Small intestine (tissue), 16 donors: ENCODE measurements around the gene ANKZF1. TPM values are rescaled to one million over a fixed set of nuclear protein-coding genes. Genes with fewer than 3 reads are reported as not detected.

ENCODE experiments used
- DNase-seq, 2 donors: peaks; one replicate each; pipeline versions ENCODE4 v3.0.0 to v3.0.0-alpha.2; 2013
- FAIRE-seq: peaks from 2 replicates; lab custom pipeline; 2012; peaks lifted over from hg19 to GRCh38; lab: Jason Lieb, UNC
- H3K27ac ChIP-seq, 3 donors: one replicate each; pipeline ENCODE4 v1.5.1; 2013; ENCODE audit warnings: low read length in 2 of 3, mild to moderate bottlenecking in 2 of 3, control low read depth in 1 of 3, inconsistent platforms in 1 of 3, low read depth in 1 of 3, moderate library complexity in 1 of 3
- H3K27me3 ChIP-seq, 3 donors: one replicate each; pipeline ENCODE4 v1.6.1; 2013; ENCODE audit warnings: low read length in 3 of 3, inconsistent platforms in 1 of 3; ENCODE audit not compliant: control insufficient read depth in 3 of 3, insufficient read depth in 3 of 3
- H3K36me3 ChIP-seq, 3 donors: one replicate each; pipeline ENCODE4 v1.6.1; 2013; ENCODE audit warnings: low read length in 3 of 3, inconsistent platforms in 1 of 3, low read depth in 1 of 3, mild to moderate bottlenecking in 1 of 3, moderate library complexity in 1 of 3; ENCODE audit not compliant: control insufficient read depth in 3 of 3, insufficient read depth in 2 of 3
- H3K4me1 ChIP-seq, 3 donors: one replicate each; pipeline ENCODE4 v1.6.1; 2013; ENCODE audit warnings: low read length in 2 of 3, inconsistent platforms in 1 of 3, low read depth in 1 of 3, mild to moderate bottlenecking in 1 of 3, moderate library complexity in 1 of 3; ENCODE audit not compliant: control insufficient read depth in 3 of 3, insufficient read depth in 2 of 3
- H3K4me3 ChIP-seq, 3 donors: one replicate each; pipeline ENCODE4 v1.5.1; 2013; ENCODE audit warnings: low read length in 3 of 3, control low read depth in 1 of 3, inconsistent platforms in 1 of 3, low read depth in 1 of 3, mild to moderate bottlenecking in 1 of 3, moderate library complexity in 1 of 3
- H3K9me3 ChIP-seq, 2 donors: one replicate each; pipeline ENCODE4 v1.6.1; 2013; ENCODE audit warnings: low read depth in 1 of 2, low read length in 1 of 2; ENCODE audit not compliant: control insufficient read depth in 2 of 2, insufficient read depth in 1 of 2
- WGBS, 3 donors: extraction: QIAGEN DNeasy Blood & Tissue Kit; methylation state at CpG; one replicate each; pipeline ENCODE4 v1.1.7; 2013; 5-methylcytosine and 5-hydroxymethylcytosine counted together
- long read RNA-seq, 10 donors: transcript quantifications; one replicate each; lab custom pipeline, GENCODE V29; 2026
- polyA plus RNA-seq, 4 donors: library from polyadenylated mRNA; stranded (reverse) in 3 of 4; unstranded in 1 of 4; fragments of 200-250 nt in 3 of 4; fragments of 120-200 nt in 1 of 4; gene quantifications; one replicate each; pipeline versions ENCODE4 v1.2.1 to v1.2.3, GENCODE V29; 2013
- donor health status: healthy with polysubstance abuse.
- donor health status: control.
- donor health status: control.
- donor health status: Bipolar disorder and iron deficiency.
- donor health status: healthy.

The ANKZF1 gene
- 10 to 100 TPM; 20.2 to 62.7 (median 36.7) TPM for polyA plus RNA-seq
- long read RNA-seq, donor 1 = 0 reads
- long read RNA-seq, donor 2, partial matches to known transcripts = 0 of 4 reads
- long read RNA-seq, donor 2, other reads (novel, unspliced or antisense) = 0 of 4 reads
- long read RNA-seq, donor 3, partial matches to known transcripts = 16 of 26 reads
- long read RNA-seq, donor 3, other reads (novel, unspliced or antisense) = 0 of 26 reads
- long read RNA-seq, donor 4 = 0 reads
- long read RNA-seq, donor 5, partial matches to known transcripts = 0 of 3 reads
- long read RNA-seq, donor 5, other reads (novel, unspliced or antisense) = 0 of 3 reads
- long read RNA-seq, donor 6, partial matches to known transcripts = 0 of 2 reads
- long read RNA-seq, donor 6, other reads (novel, unspliced or antisense) = 0 of 2 reads
- long read RNA-seq, donor 7 = 0 reads
- long read RNA-seq, donor 8, partial matches to known transcripts = 0 of 2 reads
- long read RNA-seq, donor 8, other reads (novel, unspliced or antisense) = 0 of 2 reads
- long read RNA-seq, donor 9, partial matches to known transcripts = 0 of 2 reads
- long read RNA-seq, donor 9, other reads (novel, unspliced or antisense) = 0 of 2 reads
- long read RNA-seq, donor 10, partial matches to known transcripts = 14 of 23 reads
- long read RNA-seq, donor 10, other reads (novel, unspliced or antisense) = 0 of 23 reads

DNA sequence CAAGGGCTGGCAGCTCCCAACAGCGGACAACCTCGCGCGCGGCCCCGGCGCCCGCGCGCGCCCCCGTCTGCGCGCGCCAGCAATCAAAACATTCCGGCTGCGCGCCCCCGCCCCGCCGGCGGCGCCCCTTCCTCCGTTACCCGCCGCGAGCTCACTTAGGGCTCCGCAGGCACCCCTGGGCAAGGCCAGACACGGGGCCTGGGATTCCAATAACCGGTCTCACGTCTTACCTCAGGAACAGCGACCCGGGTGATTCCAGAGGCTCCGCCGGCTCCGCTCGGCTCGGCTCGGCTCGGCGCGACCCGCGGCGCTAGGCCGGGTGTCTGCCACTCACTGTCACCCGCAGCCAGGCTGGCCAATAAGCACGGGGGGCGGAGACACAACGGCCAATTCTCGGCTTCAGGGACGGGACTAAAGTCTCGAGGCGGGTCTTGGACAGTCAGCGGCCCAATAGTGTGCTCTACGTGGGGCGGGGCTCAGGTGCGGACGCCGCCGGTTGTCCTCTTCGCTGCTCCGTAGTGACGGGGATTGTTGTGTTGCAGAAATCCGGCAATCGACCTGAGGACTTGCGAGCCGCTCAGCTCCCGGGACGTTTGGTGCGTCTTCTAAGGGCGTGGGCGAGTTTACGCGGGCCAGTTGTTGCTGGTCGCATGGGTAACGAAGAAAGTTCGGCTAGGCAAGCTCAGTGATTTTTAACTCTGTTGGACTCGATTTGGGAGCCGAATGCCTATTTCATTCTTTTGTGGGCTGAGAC, at the start of gene ANKZF1, which contains the start of gene ATG9A:
ANKZF1 (plus strand) TSS at position 502 of the 754 bp plus-strand sequence. CDS start 452 bp downstream, outside the sequence.
ATG9A (minus strand) TSS at position 332 of the 754 bp plus-strand sequence. CDS start 1,612 bp downstream, outside the sequence.
- no peaks in the 10 kb centered on the region for H3K9me3 ChIP-seq
- H3K4me3 ChIP-seq = peak within 1 kb of the TSS; percentile 63 to 85 (median 84)
- 0 to 1% (median 0%) methylated on average over 65 to 80 of the region's 80 CpGs for WGBS, 3 donors
- peak; percentile 26 for FAIRE-seq
- H3K36me3 ChIP-seq = peaks cover 15 to 55% (median 26%) of the 10 kb centered on the region in 3 donors
- H3K27ac ChIP-seq = peak within 1 kb of the TSS; percentile 87 to 98 (median 95)
- no peaks in the 10 kb centered on the region for H3K27me3 ChIP-seq
- H3K4me1 ChIP-seq = peaks cover 5 to 13% (median 10%) of the 10 kb centered on the region in 3 donors
- peak; percentile 99 to 100 for DNase-seq

DNA sequence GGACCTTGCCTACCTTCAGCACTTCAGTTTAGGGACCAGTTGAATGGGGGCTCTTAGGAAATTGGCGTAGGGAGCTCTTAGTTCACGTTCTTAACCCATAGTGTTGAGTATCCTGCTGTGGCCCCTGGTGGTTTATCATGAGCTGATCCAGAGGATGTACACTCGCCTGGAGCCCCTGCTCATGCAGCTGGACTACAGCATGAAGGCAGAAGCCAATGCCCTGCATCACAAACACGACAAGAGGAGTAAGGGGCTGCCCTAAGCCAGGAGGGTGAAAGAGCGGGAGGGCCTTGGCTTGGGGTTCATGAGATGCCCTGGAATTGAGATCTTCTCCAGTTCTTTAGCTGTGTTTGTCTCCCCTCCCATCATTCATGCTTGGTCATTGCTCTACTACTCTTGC, 48.6 kb upstream of the ANKZF1 start:
- Histone ChIP-seq H3K27ac (no peak overlapping the region), H3K4me3 (no peak overlapping the region), H3K27me3 (no peaks in the 10 kb centered on the region), H3K4me1 (peaks cover 3 to 10% (median 4%) of the 10 kb centered on the region in 3 donors), H3K9me3 (no peaks in the 10 kb centered on the region), H3K36me3 (peaks cover 23 to 50% (median 24%) of the 10 kb centered on the region in 3 donors)
- DNase-seq (no peak), FAIRE-seq (no peak)
- 93% methylated on average over 5 of the region's 5 CpGs for WGBS, 3 donors

DNA sequence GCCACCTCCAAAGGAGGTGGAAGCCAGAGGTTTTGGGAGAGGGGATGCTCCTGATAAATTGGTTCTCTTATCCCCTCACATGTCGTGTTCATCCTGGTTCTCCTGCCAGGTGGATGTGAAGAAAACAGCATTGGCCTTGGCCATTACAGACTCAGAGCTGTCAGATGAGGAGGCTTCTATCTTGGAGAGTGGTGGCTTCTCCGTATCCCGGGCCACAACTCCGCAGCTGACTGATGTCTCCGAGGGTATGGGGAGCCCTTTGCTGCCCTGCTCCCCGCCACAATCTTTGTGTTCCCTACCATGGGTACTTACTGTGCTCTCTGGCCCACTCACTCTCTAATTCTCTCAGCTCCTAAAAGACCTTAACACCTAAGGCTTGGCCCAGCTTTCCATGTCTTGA, 48.1 kb upstream of the ANKZF1 start:
- H3K36me3 ChIP-seq = peaks cover 23 to 47% (median 24%) of the 10 kb centered on the region in 3 donors
- FAIRE-seq = no peak
- DNase-seq = no peak
- H3K4me3 ChIP-seq = no peak overlapping the region
- no peaks in the 10 kb centered on the region for H3K27me3 ChIP-seq
- peaks cover 3 to 10% (median 4%) of the 10 kb centered on the region in 3 donors for H3K4me1 ChIP-seq
- 87 to 97% (median 95%) methylated on average over 6 of the region's 6 CpGs for WGBS, 3 donors
- H3K9me3 ChIP-seq = no peaks in the 10 kb centered on the region
- no peak overlapping the region for H3K27ac ChIP-seq

- peaks cover 23 to 47% (median 24%) of the 10 kb centered on the region in 3 donors for H3K36me3 ChIP-seq
Measured at GRCh38 chr2:219182331-219183150, 47.1 kb upstream of the ANKZF1 start.

DNA sequence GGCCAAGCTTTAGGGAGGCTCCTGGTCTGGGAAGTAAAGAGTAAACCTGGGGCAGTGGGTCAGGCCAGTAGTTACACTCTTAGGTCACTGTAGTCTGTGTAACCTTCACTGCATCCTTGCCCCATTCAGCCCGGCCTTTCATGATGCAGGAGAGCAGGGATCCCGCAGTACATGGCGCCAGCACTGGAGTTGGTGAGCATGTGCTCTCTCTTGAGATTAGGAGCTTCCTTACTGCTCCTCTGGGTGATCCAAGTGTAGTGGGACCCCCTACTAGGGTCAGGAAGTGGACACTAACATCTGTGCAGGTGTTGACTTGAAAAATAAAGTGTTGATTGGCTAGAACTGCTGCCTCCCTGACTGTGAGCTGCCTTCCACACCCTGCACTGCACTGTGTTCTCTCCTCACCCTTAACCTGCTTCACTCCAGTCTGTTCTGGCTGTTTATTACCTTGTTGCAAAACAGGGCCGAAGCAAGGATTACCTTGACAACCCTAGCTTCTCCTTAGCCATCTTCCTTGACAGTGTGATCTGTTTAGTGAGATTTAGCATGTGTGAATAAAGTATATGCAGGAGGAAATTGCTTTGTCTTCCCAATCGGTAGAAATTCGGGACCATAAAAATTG, 46.3 kb upstream of the ANKZF1 start:
- no peak overlapping the region for H3K4me3 ChIP-seq
- H3K27me3 ChIP-seq = no peaks in the 10 kb centered on the region
- no peaks in the 10 kb centered on the region for H3K9me3 ChIP-seq
- DNase-seq (peak in 1 of 2 donors; percentile 51), FAIRE-seq (no peak)
- peaks cover 23 to 47% (median 24%) of the 10 kb centered on the region in 3 donors for H3K36me3 ChIP-seq
- peaks cover 3 to 5% (median 4%) of the 10 kb centered on the region in 3 donors for H3K4me1 ChIP-seq
- H3K27ac ChIP-seq = peak overlapping the region in 1 of 3 donors; percentile 5
- WGBS, 3 donors = 90 to 93% (median 92%) methylated on average over 6 of the region's 6 CpGs

More at GRCh38 chr2:219182331-219183150, 47.1 kb upstream of the ANKZF1 start:
- H3K27ac ChIP-seq = peak overlapping the region in 1 of 3 donors; percentile 5
- H3K9me3 ChIP-seq = no peaks in the 10 kb centered on the region
- no peak for FAIRE-seq
- peaks cover 3 to 5% (median 4%) of the 10 kb centered on the region in 3 donors for H3K4me1 ChIP-seq
- WGBS, 3 donors = 75 to 85% (median 82%) methylated on average over 8 of the region's 8 CpGs
- H3K27me3 ChIP-seq = no peaks in the 10 kb centered on the region
- H3K4me3 ChIP-seq = no peak overlapping the region
- DNase-seq = no peak

DNA sequence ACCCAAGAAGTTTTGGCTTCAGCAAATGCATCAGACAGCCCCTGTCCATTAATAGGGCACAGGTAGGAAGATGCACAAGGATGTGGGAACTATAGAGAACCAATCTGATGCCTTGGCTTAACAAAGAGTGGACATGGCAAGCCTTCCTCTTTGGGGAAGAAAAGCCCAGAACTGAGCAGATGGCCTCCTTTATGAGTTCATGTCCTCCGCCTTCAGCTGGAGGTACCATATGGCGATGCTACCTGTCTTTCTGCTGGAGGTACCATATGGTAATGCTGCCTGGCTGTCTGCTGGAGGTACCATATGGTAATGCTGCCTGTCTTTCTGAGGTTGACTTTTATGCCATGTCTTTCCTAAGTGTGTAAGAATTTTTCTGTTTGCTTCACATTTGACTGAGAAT, 45.5 kb upstream of the ANKZF1 start:
- H3K27me3 ChIP-seq = no peaks in the 10 kb centered on the region
- H3K9me3 ChIP-seq = no peaks in the 10 kb centered on the region
- H3K4me1 ChIP-seq = peaks cover 0 to 4% (median under 1%) of the 10 kb centered on the region in 3 donors
- peaks cover 23 to 44% (median 24%) of the 10 kb centered on the region in 3 donors for H3K36me3 ChIP-seq
- no peak overlapping the region for H3K27ac ChIP-seq
- 82 to 96% (median 92%) methylated on average over 2 of the region's 2 CpGs for WGBS, 3 donors
- FAIRE-seq (no peak), DNase-seq (no peak)
- no peak overlapping the region for H3K4me3 ChIP-seq

DNA sequence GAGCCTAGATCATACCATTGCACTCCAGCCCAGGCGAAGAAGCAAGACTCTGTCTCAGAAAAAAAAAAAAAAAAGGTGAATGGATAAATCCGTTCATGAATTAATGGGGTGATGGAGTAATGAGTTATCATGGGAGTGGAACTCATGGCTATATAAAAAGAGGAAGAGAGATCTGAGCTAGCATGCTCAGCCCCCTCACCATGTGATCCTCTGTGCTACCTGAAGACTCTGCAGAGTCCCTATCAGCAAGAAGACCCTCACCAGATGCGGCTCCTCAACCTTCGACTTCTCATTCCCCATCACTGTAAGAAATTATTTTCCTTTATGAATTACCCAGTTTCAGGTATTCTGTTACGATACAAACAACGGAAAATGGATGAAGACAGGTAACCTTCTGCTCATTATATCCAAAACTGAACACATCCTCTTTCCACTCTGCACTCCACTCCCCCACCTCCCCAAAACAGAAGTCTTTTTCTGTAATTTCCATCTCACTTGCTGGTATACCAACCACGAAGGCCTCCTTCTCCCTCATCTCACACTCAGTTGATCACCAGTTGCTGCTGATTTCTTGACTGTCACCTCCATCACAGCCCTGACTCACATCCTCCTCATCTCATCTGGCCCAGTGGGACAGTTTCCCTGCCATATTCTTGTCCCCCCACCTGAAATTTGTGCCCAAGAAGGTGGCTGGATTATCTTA, 42.7 kb upstream of the ANKZF1 start:
- FAIRE-seq (no peak), DNase-seq (no peak)
- H3K27me3 ChIP-seq = no peaks in the 10 kb centered on the region
- no peaks in the 10 kb centered on the region for H3K4me1 ChIP-seq
- H3K9me3 ChIP-seq = no peaks in the 10 kb centered on the region
- no peak overlapping the region for H3K27ac ChIP-seq
- WGBS, 3 donors = 84 to 87% (median 87%) methylated on average over 7 of the region's 7 CpGs
- peaks cover 10 to 19% (median 14%) of the 10 kb centered on the region in 3 donors for H3K36me3 ChIP-seq
- H3K4me3 ChIP-seq = no peak overlapping the region
